ENCODE results near the gene N4BP2.
A peak's percentile ranks its signal among the peaks of the same experiment; 100 is the strongest.

Gene N4BP2

DNA sequence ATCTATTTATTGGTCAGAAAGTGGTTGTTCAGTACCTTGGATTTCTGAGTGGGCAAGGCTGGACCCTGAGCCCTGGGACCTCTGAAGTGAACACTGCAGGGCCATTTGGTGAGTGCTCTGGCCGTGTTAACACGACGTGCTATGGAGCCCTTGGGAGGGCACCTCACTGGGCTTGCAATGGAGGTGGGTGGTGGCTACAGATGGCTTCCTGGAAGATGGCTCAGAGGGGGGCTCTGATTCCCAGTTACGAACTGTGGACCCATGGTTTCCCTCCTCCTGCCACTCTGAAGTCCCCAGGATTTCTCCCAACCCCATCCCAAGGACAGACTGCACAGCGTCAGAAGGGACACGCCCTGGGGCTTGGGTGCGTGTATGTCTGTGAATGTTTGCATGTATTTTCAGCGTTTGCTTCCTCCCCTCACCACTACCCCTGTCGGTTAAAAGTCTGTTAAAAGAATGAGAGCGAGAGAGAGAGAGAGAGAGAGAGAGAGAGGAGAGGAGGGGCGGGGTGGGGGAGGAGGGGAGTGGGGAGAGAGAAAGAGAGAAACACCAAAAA, 136.4 kb downstream of the N4BP2 start:
- peak overlapping the region; percentile 72 for H3K4me3 ChIP-seq
- peak overlapping the region; percentile 82 for H3K9ac ChIP-seq (ENCODE audit: insufficient read length)
- TF ChIP-seq FOXP2 (optimal IDR thresholded peaks at IDR 0.05; ENCODE audit: control extremely low read depth, extremely low read length, insufficient read depth) (no peak), POLR2AphosphoS5 (IDR thresholded peaks at IDR 0.05; ENCODE audit: borderline replicate concordance, low read depth, low read length) (peak; percentile 21; the same call in 1 of the 2 replicates)
- H3K9me3 ChIP-seq (ENCODE audit: low read depth, low read length) = no peaks in the 10 kb centered on the region
- H3K36me3 ChIP-seq (ENCODE audit: insufficient read depth, low read length) = no peaks in the 10 kb centered on the region
- H3K27ac ChIP-seq = peak overlapping the region; percentile 99
- no peak for DNase-seq (ENCODE audit: low read depth, low spot score)

DNA sequence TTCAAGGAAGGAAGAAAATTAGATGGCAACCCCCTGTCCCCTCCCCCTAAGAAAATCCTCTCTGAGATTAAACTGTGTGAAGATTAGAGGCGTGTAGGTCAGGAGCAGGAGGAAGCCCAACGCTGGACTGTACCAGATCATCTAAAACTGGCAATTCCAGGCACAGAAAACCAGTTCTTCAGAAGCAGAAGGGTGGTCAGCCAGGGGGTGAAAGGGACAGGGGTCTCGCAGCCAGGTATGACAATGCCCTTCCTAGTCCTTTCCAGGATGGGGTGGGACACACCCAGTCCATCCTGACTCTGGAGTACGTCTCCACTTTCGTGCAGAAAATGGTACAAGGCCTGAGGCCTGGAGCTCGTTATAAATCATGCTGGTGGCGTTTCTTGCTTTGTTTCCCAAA, 136.9 kb downstream of the N4BP2 start:
- H3K4me3 ChIP-seq = peak overlapping the region; percentile 72
- H3K9me3 ChIP-seq (ENCODE audit: low read depth, low read length) = no peaks in the 10 kb centered on the region
- no peak for DNase-seq (ENCODE audit: low read depth, low spot score)

DNA sequence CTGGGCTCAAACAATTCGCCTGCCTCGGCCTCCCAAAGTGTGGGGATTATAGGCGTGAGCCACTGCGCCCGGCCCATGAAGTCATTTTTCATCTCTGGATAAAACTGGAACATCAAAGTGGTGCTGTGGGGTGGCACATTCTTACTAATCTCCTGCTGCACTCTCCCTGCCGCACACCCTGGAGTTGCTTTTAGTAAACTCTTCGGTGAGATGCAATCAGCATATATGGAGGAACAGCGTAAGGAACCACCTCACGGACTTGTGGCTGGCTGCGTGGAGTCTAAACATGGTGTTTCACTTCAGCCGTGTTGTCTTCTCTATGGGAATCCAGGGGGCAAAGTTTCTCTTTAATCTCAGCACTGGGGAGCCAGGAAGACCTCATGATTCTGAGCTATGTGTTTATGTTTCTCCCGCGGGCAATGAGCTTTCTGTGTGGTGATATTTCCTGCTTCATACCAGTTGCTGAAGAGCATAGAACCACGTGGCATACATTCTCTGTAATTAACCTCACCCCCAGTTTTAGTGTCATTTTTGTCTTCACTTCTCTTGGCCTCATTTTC, 138.0 kb downstream of the N4BP2 start:
- DNase-seq (ENCODE audit: low read depth, low spot score) = peak; percentile 99
- Histone ChIP-seq H3K27ac (peak overlapping the region; percentile 99), H3K9me3 (ENCODE audit: low read depth, low read length) (no peaks in the 10 kb centered on the region), H3K9ac (ENCODE audit: insufficient read length) (peak overlapping the region; percentile 82), H3K36me3 (ENCODE audit: insufficient read depth, low read length) (peaks cover 11% of the 10 kb centered on the region; the same call in 1 of the 2 replicates), H3K4me3 (peak overlapping the region; percentile 74)
- TF ChIP-seq FOXP2 (optimal IDR thresholded peaks at IDR 0.05; ENCODE audit: control extremely low read depth, extremely low read length, insufficient read depth) = no peak
- TF ChIP-seq POLR2AphosphoS5 (IDR thresholded peaks at IDR 0.05; ENCODE audit: borderline replicate concordance, low read depth, low read length) = peak; percentile 81; the same call in 1 of the 2 replicates
- TF ChIP-seq EZH2 (IDR thresholded peaks at IDR 0.05) = no peak

More for the DNA sequence above, 136.9 kb downstream of the N4BP2 start:
- Histone ChIP-seq H3K36me3 (ENCODE audit: insufficient read depth, low read length) (peaks cover 2% of the 10 kb centered on the region; the same call in 1 of the 2 replicates), H3K9ac (ENCODE audit: insufficient read length) (peak overlapping the region; percentile 82), H3K27ac (peak overlapping the region; percentile 99)
- no peak for TF ChIP-seq POLR2AphosphoS5 (IDR thresholded peaks at IDR 0.05; ENCODE audit: borderline replicate concordance, low read depth, low read length)
- no peak for TF ChIP-seq EZH2 (IDR thresholded peaks at IDR 0.05)
- no peak for TF ChIP-seq FOXP2 (optimal IDR thresholded peaks at IDR 0.05; ENCODE audit: control extremely low read depth, extremely low read length, insufficient read depth)

DNA sequence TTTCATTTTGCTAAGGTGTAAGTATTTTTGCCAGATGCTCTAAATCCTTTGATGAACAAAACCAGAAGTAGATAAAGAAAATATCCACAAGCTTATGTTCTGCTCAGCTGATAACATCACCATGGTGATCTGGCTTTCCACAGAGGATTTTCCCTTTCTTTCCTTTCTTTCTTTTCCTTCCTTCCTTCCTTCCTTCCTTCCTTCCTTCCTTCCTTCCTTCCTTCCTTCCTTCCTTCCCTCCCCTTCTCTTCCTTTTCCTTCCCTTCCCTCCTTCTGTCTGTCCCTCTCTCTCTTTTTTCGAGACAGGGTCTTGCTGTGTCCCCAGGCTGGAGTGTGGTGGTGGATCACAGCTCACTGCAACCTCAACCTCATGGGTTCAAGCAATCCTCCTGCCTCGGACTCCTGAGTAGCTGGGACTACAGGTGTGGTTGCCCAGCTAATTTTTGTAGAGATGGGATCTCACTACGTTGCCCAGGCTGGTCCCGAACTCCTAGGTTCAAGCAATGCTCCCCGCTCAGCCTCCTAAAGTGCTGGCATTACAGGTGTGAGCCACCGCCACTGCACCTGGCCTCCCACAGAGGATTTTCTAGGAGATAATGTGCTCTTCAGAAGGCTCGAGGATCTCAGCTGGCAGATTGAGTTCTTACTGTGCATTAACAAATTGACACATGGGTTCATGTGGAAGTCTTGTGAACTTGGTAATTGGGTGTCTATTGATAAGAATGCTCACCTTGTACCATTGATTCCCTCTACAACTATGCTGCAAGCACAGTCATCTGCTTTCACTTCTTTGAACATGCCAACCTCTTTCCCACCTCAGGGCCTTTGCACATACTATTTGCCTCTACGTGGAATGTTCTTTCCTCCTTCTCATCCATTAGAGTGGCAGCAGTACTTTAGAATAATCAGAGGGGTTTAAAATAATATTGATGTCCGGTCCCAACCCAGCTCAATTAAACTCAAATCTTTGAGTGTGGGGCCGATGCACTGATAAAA, 138.8 kb downstream of the N4BP2 start:
- no peak for DNase-seq (ENCODE audit: low read depth, low spot score)
- H3K36me3 ChIP-seq (ENCODE audit: insufficient read depth, low read length) = peaks cover 18% of the 10 kb centered on the region
- peak overlapping the region; percentile 99 for H3K27ac ChIP-seq
- no peaks in the 10 kb centered on the region for H3K9me3 ChIP-seq (ENCODE audit: low read depth, low read length)
- peak overlapping the region; percentile 92 for H3K9ac ChIP-seq (ENCODE audit: insufficient read length)
- peak overlapping the region; percentile 88 for H3K4me3 ChIP-seq
- TF ChIP-seq FOXP2 (optimal IDR thresholded peaks at IDR 0.05; ENCODE audit: control extremely low read depth, extremely low read length, insufficient read depth) (no peak), POLR2AphosphoS5 (IDR thresholded peaks at IDR 0.05; ENCODE audit: borderline replicate concordance, low read depth, low read length) (peak; percentile 58; the same call in 1 of the 2 replicates), EZH2 (IDR thresholded peaks at IDR 0.05) (no peak)

DNA sequence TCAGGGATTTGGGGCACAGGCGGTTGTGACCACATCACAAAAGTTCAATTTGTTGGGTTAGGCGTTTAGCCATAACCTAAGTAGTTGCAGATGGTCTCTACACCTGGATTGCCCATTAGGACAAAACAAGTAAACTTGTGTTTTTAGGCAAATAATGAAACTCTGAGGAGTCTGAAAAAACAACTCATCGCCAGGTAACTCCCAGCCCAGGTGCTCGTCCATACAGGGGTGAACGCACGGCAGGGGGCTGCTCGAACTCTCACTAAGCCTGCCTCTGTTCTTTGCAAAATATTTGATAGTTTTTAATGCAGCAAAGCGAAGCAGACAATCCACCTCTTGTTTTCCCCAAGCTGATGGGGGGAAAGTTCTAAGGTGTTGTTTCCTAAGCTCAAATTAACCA, 139.6 kb downstream of the N4BP2 start:
- H3K9ac ChIP-seq (ENCODE audit: insufficient read length) = peak overlapping the region; percentile 92
- TF ChIP-seq POLR2AphosphoS5 (IDR thresholded peaks at IDR 0.05; ENCODE audit: borderline replicate concordance, low read depth, low read length) (no peak), EZH2 (IDR thresholded peaks at IDR 0.05) (no peak), FOXP2 (optimal IDR thresholded peaks at IDR 0.05; ENCODE audit: control extremely low read depth, extremely low read length, insufficient read depth) (no peak)
- peak overlapping the region; percentile 99 for H3K27ac ChIP-seq
- H3K9me3 ChIP-seq (ENCODE audit: low read depth, low read length) = no peaks in the 10 kb centered on the region
- no peak for DNase-seq (ENCODE audit: low read depth, low spot score)
- peaks cover 21% of the 10 kb centered on the region for H3K36me3 ChIP-seq (ENCODE audit: insufficient read depth, low read length)
- H3K4me3 ChIP-seq = peak overlapping the region; percentile 88

DNA sequence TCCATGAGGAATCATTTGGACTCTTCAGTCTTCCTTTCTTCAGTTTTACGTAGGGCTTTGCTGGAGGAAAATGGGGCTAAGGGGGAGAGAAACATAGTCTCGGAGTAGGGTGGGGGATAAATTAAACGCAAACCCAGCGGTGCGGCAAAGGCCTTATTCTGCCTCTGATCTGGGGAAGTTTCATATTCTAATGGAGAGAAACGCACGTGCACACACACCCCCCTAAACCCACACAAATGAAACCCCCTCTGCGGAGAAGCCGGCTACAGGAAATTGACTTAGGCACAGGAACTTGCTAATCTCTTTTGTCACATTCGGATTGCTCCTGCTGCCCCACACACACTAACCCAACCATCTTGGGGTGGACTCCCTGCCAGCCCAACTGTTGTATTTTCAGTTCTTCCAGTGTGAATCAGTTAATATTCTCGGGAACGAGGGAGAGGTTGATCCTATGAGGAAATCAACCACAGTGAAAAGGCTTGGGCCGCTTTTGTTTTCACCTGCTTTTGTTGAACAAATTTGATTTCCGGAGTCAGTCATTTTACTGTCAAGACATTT, 140.2 kb downstream of the N4BP2 start, which contains the start of gene RHOH:
RHOH (plus strand) TSS at position 308 of the 558 bp plus-strand sequence. CDS start 46,356 bp downstream, outside the sequence.
- TF ChIP-seq EZH2 (IDR thresholded peaks at IDR 0.05) = no peak
- peak; percentile 17 for TF ChIP-seq FOXP2 (optimal IDR thresholded peaks at IDR 0.05; ENCODE audit: control extremely low read depth, extremely low read length, insufficient read depth)
- peak; percentile 84 for TF ChIP-seq POLR2AphosphoS5 (IDR thresholded peaks at IDR 0.05; ENCODE audit: borderline replicate concordance, low read depth, low read length)
- peak within 1 kb of the TSS; percentile 99 for H3K27ac ChIP-seq
- peaks cover 21% of the 10 kb centered on the region for H3K36me3 ChIP-seq (ENCODE audit: insufficient read depth, low read length)

DNA sequence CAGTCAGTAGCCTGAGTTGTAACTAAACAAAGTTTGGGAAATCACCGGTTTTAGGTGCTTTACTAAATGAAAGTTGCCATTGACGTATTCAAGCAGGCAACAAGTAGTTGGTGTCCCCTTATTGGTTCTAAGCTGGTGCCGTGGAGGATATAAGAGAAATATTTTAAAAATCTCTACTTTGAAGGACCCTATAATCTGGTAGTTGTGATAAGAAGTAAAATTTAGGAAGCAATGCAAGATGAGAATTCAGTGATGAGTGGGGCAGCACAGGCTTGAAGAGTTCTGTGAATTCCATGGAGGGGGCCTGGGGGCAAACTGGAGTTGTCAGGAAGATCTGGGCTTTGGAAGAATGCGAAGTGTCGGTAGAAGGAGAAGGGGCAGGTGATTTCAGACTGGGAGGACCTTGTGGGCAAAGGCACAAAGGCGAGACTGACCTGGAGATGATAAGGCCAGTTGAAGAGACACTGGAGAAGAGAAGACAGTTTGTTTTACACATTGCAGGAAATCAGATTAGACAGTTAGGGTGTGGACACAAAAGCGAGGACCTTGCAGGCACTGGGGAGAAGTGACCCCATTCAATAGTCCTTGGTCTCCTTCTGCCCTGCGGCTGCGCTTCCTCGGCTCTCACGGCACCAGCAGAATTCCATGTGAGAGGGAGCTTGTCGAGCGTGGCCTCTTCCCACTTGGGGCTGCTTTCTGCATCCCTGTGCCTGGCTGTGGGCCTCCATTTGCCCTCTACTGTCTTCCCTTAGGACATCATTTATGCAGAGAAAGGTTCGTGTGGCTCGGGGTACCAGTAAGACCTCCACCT, 141.4 kb downstream of the N4BP2 start:
- peaks cover 21% of the 10 kb centered on the region for H3K36me3 ChIP-seq (ENCODE audit: insufficient read depth, low read length)
- peak overlapping the region; percentile 88 for H3K4me3 ChIP-seq
- H3K9ac ChIP-seq (ENCODE audit: insufficient read length) = peak overlapping the region; percentile 92
- DNase-seq (ENCODE audit: low read depth, low spot score) = no peak
- no peak for TF ChIP-seq POLR2AphosphoS5 (IDR thresholded peaks at IDR 0.05; ENCODE audit: borderline replicate concordance, low read depth, low read length)
- TF ChIP-seq EZH2 (IDR thresholded peaks at IDR 0.05) = no peak
- TF ChIP-seq FOXP2 (optimal IDR thresholded peaks at IDR 0.05; ENCODE audit: control extremely low read depth, extremely low read length, insufficient read depth) = no peak
- no peaks in the 10 kb centered on the region for H3K9me3 ChIP-seq (ENCODE audit: low read depth, low read length)
- peak overlapping the region; percentile 99 for H3K27ac ChIP-seq

More for the DNA sequence above, 140.2 kb downstream of the N4BP2 start, which contains the start of gene RHOH:
- Histone ChIP-seq H3K9me3 (ENCODE audit: low read depth, low read length) (no peaks in the 10 kb centered on the region), H3K9ac (ENCODE audit: insufficient read length) (peak within 1 kb of the TSS; percentile 92), H3K4me3 (peak within 1 kb of the TSS; percentile 88)
- no peak for DNase-seq (ENCODE audit: low read depth, low spot score)

All from SK-N-MC (cell line).